K562 (cell line): Measurements from ENCODE around the gene TEPSIN. TPM values are rescaled to one million over a fixed set of nuclear protein-coding genes. Genes with fewer than 3 reads are reported as not detected.

Experiments used
- ATAC-seq: fragments of 200-7000 bp; cut with Tn5 transposase; 3 replicates; pipeline ENCODE4 v1.9.1; 2020; ENCODE audit warnings: moderate library complexity
- BruUV-seq: library from RNA; stranded (reverse); fragments of 400-500 nt; replicated peaks from 2 replicates; lab custom pipeline; 2021; lab: Mats Ljungman, UMichigan
- CTCF ChIA-PET: fragments of 300-600 bp; formaldehyde crosslinking; extraction: SDS; loops from one replicate; lab custom pipeline; 2021; ENCODE audit warnings: low intra/inter-chr PET ratio; lab: Yijun Ruan, JAX
- POLR2A ChIA-PET: fragments of 300-600, 350-650 bp; sonication (Branson Sonifier 250); formaldehyde crosslinking; extraction: SDS; loops from one replicate; lab custom pipeline; 2021; ENCODE audit warnings: antibody characterized with exemption, inconsistent platforms; lab: Yijun Ruan, JAX
- DNase-seq, 4 experiments: peaks; one replicate each; pipeline versions ENCODE4 v3.0.0 to v3.0.0-alpha.2; 2011 to 2018; ENCODE audit warnings: low spot score in 3 of 4, mixed read lengths in 3 of 4; ENCODE audit errors: extremely low read depth in 1 of 4
- FAIRE-seq: peaks from 2 replicates; lab custom pipeline; 2011; peaks lifted over from hg19 to GRCh38; lab: Jason Lieb, UNC
- H2AFZ ChIP-seq: 2 replicates; pipeline ENCODE4 v1.6.0; 2011; ENCODE audit warnings: low read depth, low read length, control low read depth, inconsistent platforms
- H3K27ac ChIP-seq: fragments of 200-600 bp; 3 replicates; pipeline ENCODE4 v1.8.0; 2011; ENCODE audit warnings: low read depth, mild to moderate bottlenecking, control low read depth, inconsistent platforms, low read length, moderate library complexity, mixed read lengths; ENCODE audit errors: extremely low read depth
- H3K27me3 ChIP-seq, 2 experiments: fragments of 300-600 bp in 1 of 2; 2 replicates in 1 of 2; 3 replicates in 1 of 2; pipeline versions ENCODE4 v1.6.0 to v1.8.0; 2011; ENCODE audit warnings: inconsistent platforms in 2 of 2, low read length in 2 of 2, mild to moderate bottlenecking in 1 of 2, mixed read lengths in 1 of 2, moderate library complexity in 1 of 2; ENCODE audit not compliant: control insufficient read depth in 2 of 2, insufficient read depth in 2 of 2
- H3K36me3 ChIP-seq: fragments of 300-600 bp; 3 replicates; pipeline ENCODE4 v1.8.0; 2011; ENCODE audit warnings: mild to moderate bottlenecking, low read length, inconsistent platforms; ENCODE audit not compliant: control insufficient read depth, insufficient read depth
- H3K4me1 ChIP-seq, 2 experiments: fragments of 200-600 bp in 1 of 2; replicated peaks in 1 of 2; 2 replicates in 1 of 2; 3 replicates in 1 of 2; pipeline versions ENCODE4 v1.5.1 to v1.8.0; 2011; ENCODE audit warnings: inconsistent platforms in 2 of 2, low read length in 2 of 2, mild to moderate bottlenecking in 1 of 2, mixed read lengths in 1 of 2, moderate library complexity in 1 of 2; ENCODE audit not compliant: control insufficient read depth in 2 of 2, insufficient read depth in 2 of 2
- H3K4me2 ChIP-seq: 2 replicates; pipeline ENCODE4 v1.6.1; 2011; ENCODE audit warnings: low read length, control low read depth, inconsistent platforms, mixed read lengths; ENCODE audit not compliant: insufficient read depth
- H3K4me3 ChIP-seq: fragments of 200-600 bp; sonication (generic), shearing (Covaris generic); 2 replicates; pipeline ENCODE4 v1.5.1; 2016; ENCODE audit warnings: control low read depth, inconsistent platforms
- H3K79me2 ChIP-seq: fragments of 200-600 bp; 3 replicates; pipeline ENCODE4 v1.8.0; 2011; ENCODE audit warnings: low read length, inconsistent platforms; ENCODE audit not compliant: control insufficient read depth, insufficient read depth
- H3K9ac ChIP-seq, 2 experiments: 2 replicates each; pipeline versions ENCODE4 v1.6.0 to v1.6.1; 2011; ENCODE audit warnings: low read depth in 2 of 2, low read length in 2 of 2, control low read depth in 1 of 2, inconsistent platforms in 1 of 2, mild to moderate bottlenecking in 1 of 2, mixed read lengths in 1 of 2; ENCODE audit not compliant: insufficient read depth in 1 of 2
- H3K9me1 ChIP-seq: one replicate; pipeline ENCODE4 v1.6.0; 2011; ENCODE audit warnings: inconsistent platforms, mild to moderate bottlenecking, low read length, moderate library complexity; ENCODE audit not compliant: control insufficient read depth, insufficient read depth
- H3K9me3 ChIP-seq: replicated peaks from 2 replicates; pipeline ENCODE4 v1.5.1; 2011; ENCODE audit warnings: low read depth, low read length, inconsistent platforms; ENCODE audit not compliant: control insufficient read depth, insufficient read depth
- H4K20me1 ChIP-seq: replicated peaks from 2 replicates; pipeline ENCODE4 v1.6.1; 2011; ENCODE audit warnings: low read length, inconsistent platforms, mixed read lengths; ENCODE audit not compliant: control insufficient read depth, insufficient read depth
- E2F3 ChIP-seq: fragments of 250-450 bp; sonication (Bioruptor Pico); IDR thresholded peaks from 2 replicates; pipeline ENCODE4 v1.4.0; 2020; ENCODE audit warnings: mild to moderate bottlenecking
- ELF1 ChIP-seq: fragments of 200-800 bp; sonication (Bioruptor generic); IDR thresholded peaks from 2 replicates; pipeline ENCODE4 v1.6.1; 2016; ENCODE audit warnings: missing genetic modification characterization, missing compliant biosample characterization
- MECOM ChIP-seq: fragments of 250-450 bp; sonication (Bioruptor Pico); IDR thresholded peaks from 2 replicates; pipeline ENCODE4 v1.8.0; 2022; ENCODE audit warnings: inconsistent platforms
- MTA2 ChIP-seq: fragments of 450-650 bp; IDR thresholded peaks from 2 replicates; pipeline ENCODE4 v1.6.1; 2016; ENCODE audit warnings: low read depth
- MTF1 ChIP-seq: fragments of 250-450 bp; sonication (Bioruptor Pico); IDR thresholded peaks from 2 replicates; pipeline ENCODE4 v1.9.0; 2021; ENCODE audit warnings: moderate library complexity, mild to moderate bottlenecking, inconsistent platforms, borderline replicate concordance
- POLR3A ChIP-seq: IDR thresholded peaks from 2 replicates; pipeline ENCODE4 v1.6.1; 2011; ENCODE audit warnings: borderline replicate concordance, mild to moderate bottlenecking, moderate library complexity; ENCODE audit not compliant: insufficient read length, insufficient read depth; ENCODE audit errors: extremely low read depth
- ZNF696 ChIP-seq: fragments of 250-450 bp; sonication (Bioruptor Pico); conservative IDR thresholded peaks from 2 replicates; pipeline ENCODE4 v1.4.0; 2020; ENCODE audit warnings: mild to moderate bottlenecking, moderate library complexity
- WGBS: fragments of 100-300 bp; shearing (Covaris generic); methylation state at CpG from one replicate; pipeline ENCODE4 v1.1.6; 2016; ENCODE audit warnings: low coverage, mixed read lengths; ENCODE audit not compliant: insufficient coverage; ENCODE audit errors: missing lambda C conversion rate; 5-methylcytosine and 5-hydroxymethylcytosine counted together
- in situ Hi-C: fragments of 300-500 bp; cut with MboI; formaldehyde crosslinking; loops from 4 replicates; pipeline ENCODE4 v1.15.0; 2018; ENCODE audit warnings: inconsistent platforms, mixed read lengths
- intact Hi-C: fragments of 100-400 bp; cut with micrococcal nuclease; formaldehyde crosslinking; loops from 2 replicates; pipeline ENCODE4 v1.14.2; 2022
- polyA plus RNA-seq, 8 experiments: library from polyadenylated mRNA; depleted of rRNA in 4 of 8; stranded (reverse) in 5 of 8; unstranded in 3 of 8; fragments of >200 nt; fragmentation: Nextera tagmentation in 2 of 8; fragmentation: Illumina TruSeq in 1 of 8; extraction: Ambion mirVana in 2 of 8; extraction: Trizol in 1 of 8; gene quantifications; 2 replicates each; pipeline versions ENCODE4 v1.2.1 to v1.2.3, GENCODE V29; 2011 to 2014; ENCODE audit warnings: inconsistent platforms in 1 of 8, missing spikeins in 1 of 8
- total RNA-seq, 7 experiments: library from RNA; depleted of rRNA in 6 of 7; stranded (reverse); fragments of >200 nt in 6 of 7; fragmentation: Illumina TruSeq in 2 of 7; extraction: Trizol in 2 of 7; gene quantifications; 2 replicates each; pipeline versions ENCODE4 v1.2.1 to v1.2.3, GENCODE V29; 2011 to 2021; ENCODE audit warnings: low replicate concordance in 1 of 7
- TF ChIP-seq, protein P1 (sequence below), 2 experiments: fragments of 200-800 bp in 1 of 2; sonication (Bioruptor generic) in 1 of 2; sonication (generic) in 1 of 2; formaldehyde crosslinking in 1 of 2; IDR thresholded peaks in 1 of 2; conservative IDR thresholded peaks in 1 of 2; 2 replicates each; pipeline versions ENCODE4 v1.5.0 to v1.6.1; 2016 to 2020; ENCODE audit warnings: missing compliant biosample characterization in 1 of 2, missing genetic modification characterization in 1 of 2, missing genetic modification reagents in 1 of 2

Gene TEPSIN
- total and polyA plus RNA-seq, 9 of the 15 experiments (the other 6 are each of a cell fraction or from before 2014, with no cell fraction given) = 0.80 to 29.8 (median 5.3) TPM

DNA sequence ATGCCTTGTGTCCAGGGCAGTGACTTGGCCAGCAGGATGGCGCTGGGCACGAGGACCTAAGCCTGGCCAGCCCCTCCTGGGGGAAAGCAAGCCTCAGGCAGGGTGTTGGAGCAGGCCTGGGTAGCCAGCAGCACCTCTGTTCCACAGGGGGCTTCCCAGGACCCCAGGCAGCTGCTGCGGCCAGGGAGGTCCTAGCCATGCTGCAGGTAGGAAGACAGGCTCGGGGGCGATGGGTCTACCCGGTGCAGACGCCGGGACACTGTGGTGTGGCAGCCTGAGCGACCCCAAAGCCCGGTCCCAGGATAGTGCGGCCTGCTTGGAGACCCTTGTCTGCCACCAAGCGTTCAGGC lies 50.4 kb downstream of the TEPSIN start:
- no peak overlapping the region for H2AFZ ChIP-seq
- no peaks in the 10 kb centered on the region; the same call in 1 of the 2 replicates for H4K20me1 ChIP-seq
- H3K9ac ChIP-seq = peak overlapping the region in 1 of 2 experiments; percentile 77; a peak in 2 of 4 replicates
- POLR2A ChIA-PET = interaction anchor here (1.3 kb wide), 1 partner anchor 10 kb away, joined by 4 read pairs; no protein-coding TSS in a partner anchor
- peaks cover 2 to 69% of the 10 kb centered on the region in 2 experiments for H3K4me1 ChIP-seq
- TF ChIP-seq ELF1 (tag) = no peak
- TF ChIP-seq MTF1 = no peak
- TF ChIP-seq, protein P1, sequence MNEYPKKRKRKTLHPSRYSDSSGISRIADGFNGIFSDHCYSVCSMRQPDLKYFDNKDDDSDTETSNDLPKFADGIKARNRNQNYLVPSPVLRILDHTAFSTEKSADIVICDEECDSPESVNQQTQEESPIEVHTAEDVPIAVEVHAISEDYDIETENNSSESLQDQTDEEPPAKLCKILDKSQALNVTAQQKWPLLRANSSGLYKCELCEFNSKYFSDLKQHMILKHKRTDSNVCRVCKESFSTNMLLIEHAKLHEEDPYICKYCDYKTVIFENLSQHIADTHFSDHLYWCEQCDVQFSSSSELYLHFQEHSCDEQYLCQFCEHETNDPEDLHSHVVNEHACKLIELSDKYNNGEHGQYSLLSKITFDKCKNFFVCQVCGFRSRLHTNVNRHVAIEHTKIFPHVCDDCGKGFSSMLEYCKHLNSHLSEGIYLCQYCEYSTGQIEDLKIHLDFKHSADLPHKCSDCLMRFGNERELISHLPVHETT (CRISPR knock-in tag; conservative IDR thresholded peaks at IDR 0.05 in 1 of 2, IDR thresholded peaks at IDR 0.05 in 1 of 2) = no peak
- TF ChIP-seq ZNF696 (CRISPR knock-in tag) = no peak
- TF ChIP-seq POLR3A = no peak
- no peak for TF ChIP-seq MECOM (CRISPR knock-in tag)
- TF ChIP-seq MTA2 = no peak
- TF ChIP-seq E2F3 (CRISPR knock-in tag) = no peak
- TF ChIP-seq, all 486 proteins: peak for 0
- FAIRE-seq = no peak
- H3K9me3 ChIP-seq = no peaks in the 10 kb centered on the region
- WGBS = 84% methylated on average over 12 of the region's 12 CpGs
- DNase-seq = no peak
- H3K4me3 ChIP-seq = no peak overlapping the region
- peaks cover 2% of the 10 kb centered on the region; the same call in 1 of the 3 replicates for H3K36me3 ChIP-seq
- no TSS peak for BruUV-seq
- no peak overlapping the region for H3K4me2 ChIP-seq
- no peaks in the 10 kb centered on the region for H3K79me2 ChIP-seq
- no peak overlapping the region for H3K27ac ChIP-seq
- intact Hi-C loops (no loop called here), in situ Hi-C loops (no loop called here)
- CTCF ChIA-PET = interaction anchor here (0.5 kb wide), 1 partner anchor 19 kb away, joined by 4 read pairs; no protein-coding TSS in a partner anchor
- peaks cover 5 to 13% of the 10 kb centered on the region in 2 experiments; a peak in 3 of 5 replicates for H3K27me3 ChIP-seq
- no peak for ATAC-seq
- no peaks in the 10 kb centered on the region for H3K9me1 ChIP-seq
